KMS-11 (cell line): Measurements from ENCODE around the gene CEBPA.

Experiments used
- H2AFZ ChIP-seq: fragments of 200-600 bp; sonication (generic); 2 replicates; pipeline ENCODE4 v1.6.1; 2016; ENCODE audit warnings: antibody characterized with exemption, mixed run types, low read depth
- H3K27ac ChIP-seq: fragments of 200-600 bp; sonication (generic); 2 replicates; pipeline ENCODE4 v1.6.1; 2016; ENCODE audit warnings: mild to moderate bottlenecking, mixed run types
- H3K27me3 ChIP-seq: fragments of 200-600 bp; sonication (generic); 2 replicates; pipeline ENCODE4 v1.6.1; 2017; ENCODE audit warnings: mild to moderate bottlenecking, low read depth, mixed run types, moderate library complexity; ENCODE audit not compliant: insufficient read depth
- H3K36me3 ChIP-seq: fragments of 200-600 bp; sonication (generic); 2 replicates; pipeline ENCODE4 v1.6.1; 2017; ENCODE audit warnings: mild to moderate bottlenecking, mixed run types; ENCODE audit not compliant: insufficient read depth
- H3K4me1 ChIP-seq: fragments of 200-600 bp; sonication (generic); 2 replicates; pipeline ENCODE4 v1.6.1; 2016; ENCODE audit warnings: mild to moderate bottlenecking, low read depth, mixed run types; ENCODE audit not compliant: poor library complexity, severe bottlenecking
- H3K4me2 ChIP-seq: fragments of 200-600 bp; sonication (generic); 2 replicates; pipeline ENCODE4 v1.7.0; 2016; ENCODE audit warnings: mild to moderate bottlenecking, mixed run types
- H3K4me3 ChIP-seq: fragments of 200-600 bp; sonication (generic); IDR thresholded peaks from 2 replicates; pipeline ENCODE4 v1.6.1; 2017; ENCODE audit warnings: low read depth, low read length, mixed read lengths; ENCODE audit not compliant: insufficient read depth
- H3K79me2 ChIP-seq: fragments of 200-600 bp; sonication (generic); 2 replicates; pipeline ENCODE4 v1.6.1; 2016; ENCODE audit warnings: low read depth, mixed run types; ENCODE audit not compliant: insufficient read depth
- H3K9ac ChIP-seq: fragments of 200-600 bp; sonication (generic); 2 replicates; pipeline ENCODE4 v1.6.1; 2016; ENCODE audit warnings: mild to moderate bottlenecking, mixed run types
- H4K20me1 ChIP-seq: fragments of 200-600 bp; sonication (generic); 2 replicates; pipeline ENCODE4 v1.6.1; 2016; ENCODE audit warnings: mild to moderate bottlenecking, mixed run types; ENCODE audit not compliant: insufficient read depth
- CTCF ChIP-seq: fragments of 200-600 bp; sonication (generic); conservative IDR thresholded peaks from 2 replicates; pipeline ENCODE4 v1.6.1; 2017; ENCODE audit warnings: low read depth, mild to moderate bottlenecking, antibody characterized with exemption, low read length, moderate library complexity, mixed read lengths

The CEBPA gene

GRCh38 chr19:33280351-33280921 is 21.9 kb downstream of the CEBPA start:
- H3K9ac ChIP-seq, result peak overlapping the region; percentile 65; the same call in 1 of the 2 replicates
- no peak overlapping the region for H3K4me3 ChIP-seq
- peak overlapping the region; percentile 86 for H3K27ac ChIP-seq
- H3K79me2 ChIP-seq, result no peaks in the 10 kb centered on the region
- H3K27me3 ChIP-seq, result no peaks in the 10 kb centered on the region
- H3K4me2 ChIP-seq, result peak overlapping the region; percentile 72
- peak overlapping the region; percentile 48; the same call in 1 of the 2 replicates for H2AFZ ChIP-seq
- no peak for TF ChIP-seq CTCF
- H3K36me3 ChIP-seq, result no peaks in the 10 kb centered on the region
- peaks cover 33% of the 10 kb centered on the region for H3K4me1 ChIP-seq
- no peaks in the 10 kb centered on the region for H4K20me1 ChIP-seq

- H3K4me1 ChIP-seq, result peaks cover 33% of the 10 kb centered on the region
- H3K27ac ChIP-seq, result peak overlapping the region; percentile 86
These were observed 22.6 kb downstream of the CEBPA start for GRCh38 chr19:33279430-33280350.

GRCh38 chr19:33278403-33279269 is 23.7 kb downstream of the CEBPA start:
- Histone ChIP-seq H3K27me3 (no peaks in the 10 kb centered on the region), H3K27ac (no peak overlapping the region; the same call in 1 of the 2 replicates), H2AFZ (no peak overlapping the region), H3K4me2 (no peak overlapping the region; the same call in 1 of the 2 replicates), H3K4me1 (peaks cover 33% of the 10 kb centered on the region), H3K9ac (no peak overlapping the region), H3K36me3 (no peaks in the 10 kb centered on the region), H3K4me3 (no peak overlapping the region), H3K79me2 (no peaks in the 10 kb centered on the region), H4K20me1 (no peaks in the 10 kb centered on the region)
- TF ChIP-seq CTCF, result no peak

More at GRCh38 chr19:33279430-33280350, 22.6 kb downstream of the CEBPA start:
- Histone ChIP-seq H3K79me2 (no peaks in the 10 kb centered on the region), H2AFZ (peak overlapping the region; percentile 45; the same call in 1 of the 2 replicates), H3K27me3 (no peaks in the 10 kb centered on the region), H3K4me2 (peak overlapping the region; percentile 72), H3K9ac (peak overlapping the region; percentile 53; the same call in 1 of the 2 replicates), H3K4me3 (no peak overlapping the region), H4K20me1 (no peaks in the 10 kb centered on the region), H3K36me3 (no peaks in the 10 kb centered on the region)
- TF ChIP-seq CTCF, result no peak

- no peak for TF ChIP-seq CTCF
- no peak overlapping the region for H3K9ac ChIP-seq
These were observed 24.3 kb downstream of the CEBPA start for GRCh38 chr19:33278023-33278402.

More at GRCh38 chr19:33278023-33278402, 24.3 kb downstream of the CEBPA start:
- Histone ChIP-seq H3K4me1 (peaks cover 33% of the 10 kb centered on the region), H4K20me1 (no peaks in the 10 kb centered on the region), H3K27ac (no peak overlapping the region; the same call in 1 of the 2 replicates), H2AFZ (no peak overlapping the region), H3K4me2 (no peak overlapping the region), H3K4me3 (no peak overlapping the region), H3K36me3 (no peaks in the 10 kb centered on the region), H3K79me2 (no peaks in the 10 kb centered on the region), H3K27me3 (no peaks in the 10 kb centered on the region)
